OCI-M2 (cell line): ENCODE data around the gene RAB37.

ENCODE experiments used
- DNase-seq: peaks from one replicate; lab custom pipeline; 2025; ENCODE audit not compliant: unreplicated experiment; lab: John Stamatoyannopoulos, UW

RAB37 gene

DNA sequence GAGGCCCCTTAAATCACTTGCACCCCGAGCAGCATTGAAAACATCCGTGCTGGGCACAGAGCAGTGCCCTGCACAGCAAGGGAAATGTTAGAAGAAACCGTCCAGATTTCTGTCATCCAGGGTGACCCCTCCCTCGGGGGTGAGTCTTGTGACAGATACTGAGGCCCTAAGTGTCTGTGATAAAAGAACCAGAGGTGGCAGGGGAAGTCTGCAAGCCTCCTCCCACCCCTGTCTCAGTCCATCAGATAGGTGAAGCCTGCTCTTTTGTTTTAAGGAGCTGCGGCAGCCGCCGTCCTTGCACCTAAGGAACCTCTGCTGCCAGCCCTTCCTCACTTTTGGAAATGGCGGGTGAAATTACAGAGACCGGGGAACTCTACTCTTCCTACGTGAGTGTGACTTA, 39.9 kb downstream of the RAB37 start:
- no peak for DNase-seq

DNA sequence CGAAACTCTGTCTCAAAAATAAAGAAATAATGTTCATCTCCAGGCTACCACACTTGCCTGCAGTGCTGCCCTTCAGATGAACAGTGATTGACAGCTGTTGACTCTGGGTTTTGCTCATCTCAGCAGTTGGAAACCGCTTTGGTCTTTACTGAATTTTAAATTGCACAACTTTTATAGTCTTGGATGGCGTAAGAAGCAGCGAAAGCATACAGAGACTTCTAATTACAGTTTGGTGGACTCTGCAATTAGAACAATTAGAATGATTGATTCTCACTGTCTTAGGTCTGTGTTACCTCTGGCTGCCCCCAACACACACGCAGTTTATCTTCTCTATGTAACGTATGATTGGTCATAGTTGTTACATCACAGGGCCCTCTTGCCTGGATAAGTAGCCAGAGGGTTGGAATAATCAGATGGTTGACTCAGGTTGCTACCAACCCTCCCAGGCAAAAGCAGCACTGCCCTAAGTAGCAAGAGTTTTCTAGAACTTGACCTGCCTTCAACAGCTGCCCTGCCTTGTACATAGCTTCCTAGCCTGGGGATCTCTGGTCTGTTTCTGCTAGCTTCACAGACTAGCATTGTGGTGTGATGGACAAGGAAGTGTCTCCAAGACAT, 41.0 kb downstream of the RAB37 start:
- no peak for DNase-seq

DNA sequence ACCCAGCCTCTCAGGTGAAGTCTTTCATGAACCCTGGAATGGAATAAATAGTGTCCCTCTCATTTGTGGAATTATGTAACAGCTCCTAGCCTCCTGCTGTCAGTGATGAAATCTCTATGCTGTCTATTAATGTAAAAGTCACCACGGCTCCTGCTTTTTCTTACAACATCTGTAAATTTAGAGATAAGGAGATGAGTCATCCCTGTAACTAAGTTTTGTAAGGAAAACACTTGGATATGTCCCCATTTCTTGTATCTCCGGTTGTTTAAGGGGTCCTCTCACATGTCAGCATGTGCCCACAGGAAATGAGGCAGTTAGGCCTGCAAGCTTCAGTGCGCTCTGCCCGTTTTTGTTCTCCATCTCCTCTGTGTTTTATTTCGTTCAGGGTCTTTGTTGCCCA, 41.9 kb downstream of the RAB37 start:
- no peak for DNase-seq

DNA sequence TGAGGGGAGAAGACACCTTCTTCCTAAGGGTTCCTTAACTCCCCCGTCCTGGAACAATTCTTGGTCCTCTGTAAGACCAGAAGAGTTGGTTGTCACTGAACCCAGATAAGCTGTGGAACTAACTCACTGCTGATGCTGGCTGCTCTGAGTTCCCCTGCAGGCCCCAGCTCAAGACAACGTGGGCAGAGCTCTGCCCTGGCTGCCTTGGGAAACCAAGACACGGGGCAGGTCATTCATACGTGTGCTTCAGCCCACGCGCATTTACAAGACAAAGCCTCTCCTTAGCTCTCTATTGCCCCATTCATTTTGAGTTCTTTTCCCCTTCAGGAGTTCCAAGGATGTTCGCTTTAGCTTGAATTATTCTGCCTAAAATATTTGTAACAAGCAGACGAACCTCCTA, 42.4 kb downstream of the RAB37 start:
- no peak for DNase-seq

DNA sequence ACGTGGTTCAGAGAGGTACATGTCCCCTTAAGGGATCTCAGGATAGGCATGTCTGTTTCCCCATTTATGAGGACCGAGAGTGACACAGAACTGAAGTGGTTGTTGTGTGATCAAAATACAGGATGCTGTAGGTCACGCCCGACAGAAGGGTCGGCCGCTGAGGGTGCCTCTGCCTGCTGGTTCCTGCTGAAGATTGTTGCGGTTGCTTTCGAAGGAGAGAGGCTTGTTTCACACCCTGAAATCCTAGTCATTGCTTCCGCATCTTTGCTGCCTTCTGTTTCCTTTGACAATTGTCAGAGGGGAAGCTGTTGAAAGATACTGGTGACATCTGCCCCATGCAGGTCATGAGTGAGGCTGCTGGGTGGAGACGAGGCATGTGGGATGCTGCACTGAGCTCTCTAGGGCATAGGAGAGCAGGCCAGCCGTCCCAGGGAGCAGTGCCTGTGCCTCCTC, 42.9 kb downstream of the RAB37 start:
- no peak for DNase-seq

DNA sequence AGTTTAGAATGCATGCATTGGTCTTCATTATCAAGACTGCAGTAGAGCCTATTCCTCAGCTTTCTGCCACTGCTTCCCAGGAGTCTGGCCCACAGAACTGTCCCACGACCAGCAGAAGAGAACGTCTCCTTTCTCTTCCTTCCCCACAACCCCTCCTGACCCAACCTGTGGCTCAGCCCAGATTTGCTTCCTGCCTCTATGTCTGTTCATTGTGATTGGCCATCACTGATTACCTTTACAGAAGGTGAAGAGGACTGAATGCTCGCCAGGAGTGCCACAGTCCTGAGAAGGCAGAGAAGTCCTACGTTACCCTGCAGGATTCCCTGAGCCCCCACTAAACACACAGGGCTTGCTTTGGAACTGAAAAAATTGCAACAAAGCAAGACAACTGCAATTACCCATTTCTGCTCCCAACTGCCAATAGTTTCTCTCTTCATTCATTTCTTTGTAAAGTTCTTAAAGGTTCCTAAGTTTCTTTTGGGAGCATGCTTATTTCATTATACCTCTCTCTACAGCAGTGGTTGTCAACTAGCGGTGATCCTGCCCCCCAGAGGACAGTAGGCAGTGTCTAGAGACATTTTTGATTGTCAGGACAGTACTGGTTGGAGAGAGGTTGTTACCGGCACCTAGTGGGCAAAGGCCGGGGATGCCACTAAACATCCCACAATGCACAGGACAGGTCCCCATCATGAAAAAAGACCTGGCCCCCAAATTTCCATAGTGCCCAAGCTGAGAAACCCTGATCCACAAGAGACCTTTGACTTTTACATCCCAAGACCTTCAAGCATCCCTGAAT, 43.6 kb downstream of the RAB37 start:
- DNase-seq: no peak

DNA sequence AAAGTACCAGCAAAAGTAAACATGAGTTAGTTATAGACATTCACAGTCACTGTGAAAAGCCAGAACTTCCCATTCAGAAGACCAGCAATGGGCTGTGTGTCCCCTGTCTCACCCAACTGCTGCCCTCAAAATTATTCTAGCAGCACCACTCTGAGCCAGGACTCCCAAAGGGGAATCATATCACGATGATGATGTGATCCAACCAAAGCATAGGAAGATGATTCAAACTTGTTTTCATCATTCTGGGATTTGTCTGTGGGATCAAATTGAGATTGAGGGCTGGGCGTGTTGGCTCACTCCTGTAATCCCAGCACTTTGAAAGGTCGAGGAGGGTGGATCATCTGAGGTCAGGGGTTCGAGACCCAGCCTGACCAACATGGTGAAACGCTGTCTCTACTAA, 45.5 kb downstream of the RAB37 start:
- DNase-seq: no peak

DNA sequence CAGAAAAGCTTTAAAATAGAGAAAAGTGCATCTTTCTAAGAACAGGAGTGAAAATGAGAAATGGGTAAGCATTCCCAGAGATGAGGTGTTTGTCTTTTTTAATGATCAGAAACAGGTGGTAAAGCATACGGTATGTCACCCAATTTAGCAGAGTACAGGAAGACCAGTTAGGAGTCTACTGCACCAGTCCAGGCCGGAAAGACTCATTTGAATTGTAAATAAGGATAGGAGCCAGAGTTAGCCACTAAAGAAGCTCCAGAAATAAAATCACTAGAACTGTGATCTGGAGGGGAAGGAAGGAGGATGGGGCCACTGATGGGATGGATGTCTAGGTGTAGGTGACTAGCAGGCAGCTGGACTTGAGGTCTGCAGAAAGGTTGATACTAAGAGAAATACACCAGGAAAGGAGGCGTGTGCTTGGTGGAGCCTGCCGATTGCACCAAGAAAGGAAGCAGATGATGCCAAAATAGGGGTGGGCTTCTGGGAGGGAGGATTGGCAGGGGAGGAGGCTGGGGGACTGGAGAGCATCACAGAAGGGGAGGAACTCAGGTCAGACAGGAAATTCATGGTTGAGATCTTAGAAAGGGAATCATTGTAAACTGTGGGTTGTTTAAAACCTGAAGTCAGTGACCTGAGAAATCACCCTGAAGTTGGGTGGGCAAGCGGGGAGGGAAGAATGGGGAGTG, 47.2 kb downstream of the RAB37 start:
- no peak for DNase-seq

DNA sequence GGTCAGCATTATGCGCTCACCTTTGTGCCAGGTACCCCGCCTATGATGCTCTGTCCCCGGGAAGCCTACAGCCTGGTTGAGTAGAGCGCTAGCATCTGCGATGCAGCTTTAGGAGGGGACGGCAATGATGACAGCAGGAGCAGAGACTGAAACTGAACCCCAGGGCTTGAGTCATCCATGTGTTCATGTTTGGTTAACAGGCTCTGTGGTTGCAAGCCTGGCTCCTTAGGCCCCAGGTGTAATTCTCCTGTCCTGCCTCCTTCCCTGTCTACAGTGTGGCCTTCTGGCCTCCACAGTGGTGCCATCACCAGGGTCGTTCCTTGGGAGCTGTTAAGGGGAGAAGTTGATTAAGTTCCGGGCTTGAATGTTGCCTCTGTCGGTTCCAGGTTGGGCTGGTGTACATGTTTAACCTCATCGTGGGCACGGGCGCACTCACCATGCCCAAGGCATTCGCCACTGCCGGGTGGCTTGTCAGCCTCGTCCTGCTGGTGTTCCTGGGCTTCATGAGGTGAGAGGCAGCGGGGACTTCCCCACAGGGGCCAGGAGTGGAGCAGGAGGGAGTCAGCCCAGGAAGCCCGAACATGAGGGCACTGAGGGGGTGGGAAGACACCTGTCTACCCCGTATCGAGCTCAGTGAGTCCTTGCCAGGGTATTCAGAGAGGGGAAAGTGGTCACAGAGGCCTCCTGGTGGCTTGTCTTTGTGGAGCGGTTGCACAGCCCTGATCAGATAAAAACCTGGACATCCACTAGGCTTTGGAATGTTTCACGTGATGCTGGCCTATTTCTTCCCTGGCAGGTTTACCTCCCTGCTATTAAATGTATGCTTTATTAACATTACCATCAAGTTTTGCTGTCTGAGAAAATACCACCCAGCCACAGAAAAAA, 48.3 kb downstream of the RAB37 start:
- no peak for DNase-seq

DNA sequence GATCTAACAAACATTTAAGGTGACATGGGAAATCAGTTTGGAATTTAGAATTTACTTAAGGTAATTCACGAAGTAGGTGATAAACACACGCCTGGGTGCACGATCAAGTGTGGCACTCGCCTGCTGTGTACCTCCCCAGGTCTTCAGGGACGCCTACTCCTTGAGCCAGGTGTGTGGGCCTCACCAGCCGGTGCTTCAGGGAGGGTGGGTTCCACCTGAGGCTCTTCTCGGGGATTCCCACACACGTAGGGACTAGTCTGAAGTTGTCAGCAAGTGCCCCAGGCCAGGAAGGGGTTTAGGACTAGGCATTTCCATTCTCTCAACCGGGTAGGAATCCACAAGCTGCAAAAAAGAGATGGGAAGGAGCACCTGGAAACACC, 48.9 kb downstream of the RAB37 start:
- DNase-seq: no peak

DNA sequence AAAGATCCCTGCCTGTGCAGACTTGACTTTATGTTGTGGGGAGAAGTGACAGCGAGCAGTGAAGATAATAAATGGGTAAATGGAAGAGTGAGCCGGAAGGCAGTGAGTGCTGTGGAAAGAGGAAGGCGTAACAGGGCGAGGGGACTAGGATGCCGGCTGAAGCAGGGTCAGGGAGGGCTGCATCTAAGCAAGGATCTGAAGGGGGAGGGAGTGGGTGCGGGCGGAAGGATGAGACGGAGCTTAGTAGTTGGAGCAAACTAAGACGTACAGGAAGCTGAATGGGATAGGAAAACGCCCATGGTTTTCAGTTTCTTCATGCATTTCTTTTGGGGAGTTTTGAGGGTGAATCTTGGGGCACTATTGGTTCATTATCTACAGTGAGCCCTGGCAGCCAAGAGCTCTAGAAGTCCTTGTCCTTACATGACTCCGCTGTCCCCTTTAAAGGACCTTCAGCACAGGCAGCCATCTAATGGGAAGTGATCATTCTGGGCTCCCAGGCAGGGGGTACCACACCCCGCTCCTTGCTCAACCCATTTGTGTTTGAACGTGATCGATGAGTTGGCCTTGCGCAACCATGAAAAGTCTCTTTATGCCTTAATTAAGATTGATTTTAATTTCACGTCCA, 49.5 kb downstream of the RAB37 start:
- DNase-seq: no peak

DNA sequence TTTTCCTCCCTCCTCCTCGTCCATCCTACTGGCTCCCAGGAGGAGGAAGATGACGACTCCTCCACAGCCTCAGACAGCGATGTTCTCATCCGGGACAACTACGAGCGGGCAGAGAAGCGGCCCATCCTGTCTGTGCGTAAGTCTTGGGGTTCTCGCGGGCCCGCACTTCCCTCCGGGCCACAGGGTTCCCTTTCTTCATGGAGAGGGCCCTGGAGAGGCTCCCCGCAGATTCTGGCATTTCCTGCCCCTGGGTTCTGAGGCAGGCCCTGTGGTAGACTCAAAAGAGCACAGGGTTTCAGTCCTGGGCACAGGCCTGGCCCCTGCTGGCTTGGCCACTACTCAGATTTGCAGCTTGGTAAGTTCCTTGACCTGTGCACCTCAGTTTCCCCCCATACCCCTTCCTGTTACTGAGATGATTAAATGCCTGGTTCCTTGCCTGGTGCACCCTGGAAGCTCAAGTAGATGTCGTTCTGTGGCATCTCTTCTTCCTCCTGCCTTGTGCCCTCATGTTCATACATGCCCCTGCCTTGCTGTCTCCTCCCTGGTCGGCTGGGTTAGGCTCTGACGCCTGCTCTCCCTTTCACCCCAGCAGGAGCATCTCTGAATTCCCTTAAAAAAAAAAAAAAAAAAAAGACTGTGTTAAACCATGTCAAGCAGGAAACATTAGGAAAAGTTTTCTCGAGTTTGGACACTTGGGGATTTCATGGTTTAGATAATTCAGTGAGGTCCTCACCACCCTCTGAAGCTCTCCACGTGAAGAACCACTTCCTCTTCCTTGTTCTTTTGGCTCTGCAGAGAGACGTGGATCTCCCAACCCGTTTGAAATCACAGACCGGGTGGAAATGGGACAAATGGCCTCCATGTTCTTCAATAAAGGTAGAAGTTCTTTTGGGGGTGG, 53.4 kb downstream of the RAB37 start:
- no peak for DNase-seq

DNA sequence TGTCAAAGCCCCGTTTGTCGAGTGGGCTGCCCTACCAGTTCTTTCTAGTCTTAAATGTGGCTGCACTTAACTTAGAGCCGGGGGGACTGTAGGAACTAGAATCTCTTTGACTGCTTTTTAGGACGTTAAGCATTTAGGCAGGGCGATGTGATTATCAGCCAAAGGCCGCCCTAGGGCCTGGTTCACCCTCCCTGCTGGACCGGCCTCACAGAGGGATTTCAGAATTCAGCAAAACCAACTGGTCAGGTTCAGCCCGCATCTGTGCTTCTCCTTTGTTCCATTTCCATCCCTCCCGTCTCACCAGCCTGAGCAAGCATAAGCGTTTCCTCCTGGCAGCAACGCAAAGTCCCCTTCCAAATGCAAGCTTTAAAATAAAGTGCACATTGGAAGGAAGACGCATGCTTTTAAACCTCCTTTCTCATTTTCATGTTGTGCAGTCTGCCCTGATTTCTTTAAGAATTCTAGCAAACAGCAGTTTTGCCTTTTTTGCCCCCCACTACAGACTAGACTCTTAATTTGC, 55.6 kb downstream of the RAB37 start:
- DNase-seq: no peak

DNA sequence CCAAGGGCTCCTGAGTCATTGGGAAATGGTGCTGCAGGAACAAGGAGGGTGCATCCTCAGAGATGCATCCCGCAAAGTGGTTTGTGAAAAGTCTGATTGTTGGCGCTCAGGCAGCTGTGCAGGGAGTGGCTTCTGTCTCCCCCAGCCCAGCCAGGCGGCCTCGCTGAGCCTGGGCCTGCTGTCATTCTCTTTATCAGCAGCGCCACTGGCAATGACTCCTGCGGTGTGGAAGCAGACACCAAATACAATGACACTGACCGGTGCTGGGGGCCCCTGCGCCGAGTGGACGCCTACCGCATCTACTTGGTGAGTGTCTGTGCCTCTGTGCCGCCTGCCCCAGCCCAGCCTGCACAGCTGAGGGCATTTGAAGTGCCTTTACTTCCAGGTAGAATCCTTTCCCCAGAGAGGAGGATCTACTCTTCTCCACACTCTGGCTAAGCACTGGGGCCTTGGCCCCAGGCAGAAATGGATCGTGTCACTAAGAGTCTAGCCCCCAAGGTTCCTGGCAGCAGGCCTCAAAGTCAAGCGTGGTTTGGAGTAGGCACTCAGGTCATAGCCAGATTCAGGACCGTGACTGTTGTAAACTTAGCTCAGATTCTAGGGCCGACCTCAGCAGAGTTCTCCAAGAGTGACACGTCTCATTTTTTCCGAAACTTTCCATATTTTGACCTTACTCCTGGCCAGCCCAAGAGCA, 58.4 kb downstream of the RAB37 start:
- no peak for DNase-seq

DNA sequence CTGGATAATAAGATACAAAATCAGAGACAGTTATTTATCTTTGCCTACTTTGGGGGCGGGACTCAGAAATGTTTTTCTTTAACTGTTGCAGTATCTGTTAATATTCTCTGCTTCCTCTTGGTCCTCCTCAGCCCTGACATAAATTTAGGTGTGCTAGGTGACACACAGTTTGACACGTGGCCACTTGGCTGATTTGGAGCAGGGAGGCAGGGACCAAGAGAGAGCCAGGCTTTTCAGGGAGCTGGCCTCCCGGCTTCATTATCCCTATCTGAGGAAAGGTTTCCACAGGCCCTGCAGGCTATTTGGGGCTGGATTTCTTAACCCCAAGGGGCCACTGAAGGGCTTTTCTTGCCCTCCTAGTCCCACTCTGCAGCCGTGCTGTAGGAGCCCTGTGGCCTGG, 59.2 kb downstream of the RAB37 start:
- no peak for DNase-seq

DNA sequence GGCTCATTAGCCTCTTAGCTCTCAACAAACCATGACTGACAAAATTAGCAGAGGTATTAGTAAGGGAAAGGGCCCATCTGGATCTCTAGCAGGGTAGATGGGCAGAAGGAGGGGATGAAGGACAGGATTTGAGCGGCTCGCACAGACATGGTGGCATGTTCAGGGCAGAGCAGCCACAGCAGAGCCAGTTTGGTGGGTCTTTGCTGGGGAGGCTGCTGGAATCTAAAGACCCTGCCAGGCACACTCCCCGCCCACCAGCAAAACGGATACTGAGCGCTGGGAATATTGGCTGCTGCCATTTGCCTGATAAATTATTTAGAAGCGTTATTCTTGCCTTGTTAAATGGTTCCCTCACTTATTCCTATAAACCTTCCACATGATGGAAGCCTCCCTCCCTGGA, 59.8 kb downstream of the RAB37 start:
- no peak for DNase-seq
